ENCODE measurements around the gene SECTM1. TPM values are rescaled to one million over a fixed set of nuclear protein-coding genes. Genes with fewer than 3 reads are reported as not detected.
A peak's percentile ranks its signal among the peaks of the same experiment; 100 is the strongest.

SECTM1 gene
- total RNA-seq, 2 experiments from 2014 or later: 18.3 to 18.5 TPM

GRCh38 chr17:82318169-82318498, 15.4 kb downstream of the SECTM1 start:
- Mint-ChIP-seq H3K4me1 (peaks cover 31% of the 10 kb centered on the region), H3K9me3 (no peaks in the 10 kb centered on the region), H3K27ac (no peak overlapping the region), H3K4me3 (no peak overlapping the region), H3K36me3 (ENCODE audit: low read depth) (peaks cover 2% of the 10 kb centered on the region), H3K27me3 (peaks cover 4% of the 10 kb centered on the region)
- POLR2A ChIA-PET: interaction anchor here (1.4 to 9.8 kb wide), 4 partner anchors 15 to 77 kb away, joined by 5 to 120 read pairs (median 10); partner anchors contain the start of gene SECTM1
- CTCF ChIA-PET: interaction anchor here (1.0 to 2.3 kb wide), 4 partner anchors 14 to 82 kb away, joined by 4 to 32 read pairs (median 12); no protein-coding TSS in a partner anchor
- DNase-seq: no peak

- peak within 1 kb of the TSS; percentile 65 for H3K27ac Mint-ChIP-seq
- no peaks in the 10 kb centered on the region for H3K9me3 Mint-ChIP-seq
- DNase-seq: peak; percentile 62
- H3K27me3 Mint-ChIP-seq: peaks cover 4% of the 10 kb centered on the region
- H3K4me3 Mint-ChIP-seq: peak within 1 kb of the TSS; percentile 83
- peaks cover 2% of the 10 kb centered on the region for H3K36me3 Mint-ChIP-seq (ENCODE audit: low read depth)
- ChIA-PET CTCF (interaction anchor here (1.0 to 2.3 kb wide), 5 partner anchors 13 to 82 kb away, joined by 3 to 32 read pairs (median 6); no protein-coding TSS in a partner anchor), POLR2A (interaction anchor here (0.9 to 9.8 kb wide), 9 partner anchors 16 to 202 kb away, joined by 3 to 120 read pairs (median 5); partner anchors contain the start of genes FOXK2 and SECTM1)
- H3K4me1 Mint-ChIP-seq: peaks cover 28% of the 10 kb centered on the region
Observed at GRCh38 chr17:82317394-82318168, 16.0 kb downstream of the SECTM1 start, which contains the start of gene CD7. Gene CD7 (minus strand): TSS chr17:82317608. CDS start chr17:82317495, 113 bp downstream.

- peaks cover 24% of the 10 kb centered on the region for H3K4me1 Mint-ChIP-seq
- no peak for DNase-seq
- no peaks in the 10 kb centered on the region for H3K9me3 Mint-ChIP-seq
- H3K27ac Mint-ChIP-seq: peak overlapping the region; percentile 65
- POLR2A ChIA-PET: interaction anchor here (0.9 to 9.8 kb wide), 9 partner anchors 16 to 202 kb away, joined by 3 to 120 read pairs (median 5); partner anchors contain the start of genes FOXK2 and SECTM1
- H3K4me3 Mint-ChIP-seq: peak overlapping the region; percentile 83
- peaks cover 2% of the 10 kb centered on the region for H3K36me3 Mint-ChIP-seq (ENCODE audit: low read depth)
- peaks cover 4% of the 10 kb centered on the region for H3K27me3 Mint-ChIP-seq
- CTCF ChIA-PET: interaction anchor here (1.0 to 2.3 kb wide), 5 partner anchors 12 to 81 kb away, joined by 3 to 32 read pairs (median 6); no protein-coding TSS in a partner anchor
Observed at GRCh38 chr17:82316651-82317393, 16.7 kb downstream of the SECTM1 start.

GRCh38 chr17:82315703-82316358, 17.7 kb downstream of the SECTM1 start:
- H3K9me3 Mint-ChIP-seq: no peaks in the 10 kb centered on the region
- ChIA-PET CTCF (interaction anchor here (2.2 to 2.3 kb wide), 2 partner anchors 11 to 16 kb away, joined by 19 to 32 read pairs; no protein-coding TSS in a partner anchor), POLR2A (interaction anchor here (2.1 to 9.8 kb wide), 3 partner anchors 16 to 23 kb away, joined by 6 to 120 read pairs (median 15); partner anchors contain the start of gene SECTM1)
- H3K27ac Mint-ChIP-seq: peak overlapping the region; percentile 56
- H3K36me3 Mint-ChIP-seq (ENCODE audit: low read depth): peaks cover 2% of the 10 kb centered on the region
- H3K4me1 Mint-ChIP-seq: peaks cover 20% of the 10 kb centered on the region
- peak; percentile 50 for DNase-seq
- peak overlapping the region; percentile 83 for H3K4me3 Mint-ChIP-seq
- H3K27me3 Mint-ChIP-seq: peaks cover 4% of the 10 kb centered on the region

- POLR2A ChIA-PET: interaction anchor here (1.7 to 9.8 kb wide), 2 partner anchors 9 to 15 kb away, joined by 3 to 120 read pairs; no protein-coding TSS in a partner anchor
- peak overlapping the region; percentile 83 for H3K4me3 Mint-ChIP-seq
- H3K27ac Mint-ChIP-seq: no peak overlapping the region
- H3K36me3 Mint-ChIP-seq (ENCODE audit: low read depth): peaks cover 2% of the 10 kb centered on the region
- H3K4me1 Mint-ChIP-seq: peaks cover 18% of the 10 kb centered on the region
- CTCF ChIA-PET: no interaction called here
- peaks cover 7% of the 10 kb centered on the region for H3K27me3 Mint-ChIP-seq
- no peaks in the 10 kb centered on the region for H3K9me3 Mint-ChIP-seq
- no peak for DNase-seq
Observed at GRCh38 chr17:82314727-82315605, 18.6 kb downstream of the SECTM1 start.

- no peak for DNase-seq
- peaks cover 16% of the 10 kb centered on the region for H3K4me1 Mint-ChIP-seq
- ChIA-PET CTCF (no interaction called here), POLR2A (interaction anchor here (1.7 to 9.8 kb wide), 2 partner anchors 9 to 14 kb away, joined by 3 to 120 read pairs; no protein-coding TSS in a partner anchor)
- peaks cover 7% of the 10 kb centered on the region for H3K27me3 Mint-ChIP-seq
- no peak overlapping the region for H3K4me3 Mint-ChIP-seq
- H3K9me3 Mint-ChIP-seq: no peaks in the 10 kb centered on the region
- H3K36me3 Mint-ChIP-seq (ENCODE audit: low read depth): peaks cover 2% of the 10 kb centered on the region
- H3K27ac Mint-ChIP-seq: no peak overlapping the region
Observed at GRCh38 chr17:82314012-82314726, 19.4 kb downstream of the SECTM1 start.

- DNase-seq: no peak
- H3K27me3 Mint-ChIP-seq: peaks cover 7% of the 10 kb centered on the region
- H3K27ac Mint-ChIP-seq: no peak overlapping the region
- H3K9me3 Mint-ChIP-seq: no peaks in the 10 kb centered on the region
- ChIA-PET CTCF (no interaction called here), POLR2A (interaction anchor here (1.7 to 9.8 kb wide), 2 partner anchors 8 to 13 kb away, joined by 3 to 120 read pairs; no protein-coding TSS in a partner anchor)
- H3K36me3 Mint-ChIP-seq (ENCODE audit: low read depth): peaks cover 2% of the 10 kb centered on the region
- H3K4me1 Mint-ChIP-seq: peaks cover 16% of the 10 kb centered on the region
- no peak overlapping the region for H3K4me3 Mint-ChIP-seq
Observed at GRCh38 chr17:82313195-82314011, 20.2 kb downstream of the SECTM1 start.

GRCh38 chr17:82311971-82312370, 21.6 kb downstream of the SECTM1 start:
- ChIA-PET CTCF (no interaction called here), POLR2A (interaction anchor here (9.8 kb wide), 1 partner anchor 12 kb away, joined by 120 read pairs; no protein-coding TSS in a partner anchor)
- Mint-ChIP-seq H3K9me3 (no peaks in the 10 kb centered on the region), H3K4me3 (no peak overlapping the region), H3K36me3 (ENCODE audit: low read depth) (peaks cover 2% of the 10 kb centered on the region), H3K4me1 (peaks cover 18% of the 10 kb centered on the region), H3K27ac (no peak overlapping the region), H3K27me3 (peaks cover 7% of the 10 kb centered on the region)
- DNase-seq: no peak

- Mint-ChIP-seq H3K36me3 (ENCODE audit: low read depth) (peaks cover 2% of the 10 kb centered on the region), H3K27me3 (peaks cover 6% of the 10 kb centered on the region), H3K4me1 (peaks cover 19% of the 10 kb centered on the region), H3K9me3 (no peaks in the 10 kb centered on the region), H3K4me3 (no peak overlapping the region), H3K27ac (no peak overlapping the region)
- ChIA-PET POLR2A (interaction anchor here (9.8 kb wide), 1 partner anchor 11 kb away, joined by 120 read pairs; no protein-coding TSS in a partner anchor), CTCF (no interaction called here)
- no peak for DNase-seq
Observed at GRCh38 chr17:82310877-82311276, 22.7 kb downstream of the SECTM1 start.

GRCh38 chr17:82309656-82310570, 23.7 kb downstream of the SECTM1 start:
- no peak overlapping the region for H3K27ac Mint-ChIP-seq

More at GRCh38 chr17:82309656-82310570, 23.7 kb downstream of the SECTM1 start:
- H3K36me3 Mint-ChIP-seq (ENCODE audit: low read depth): no peaks in the 10 kb centered on the region
- ChIA-PET CTCF (interaction anchor here (1.0 to 1.3 kb wide), 2 partner anchors 9 to 12 kb away, joined by 3 to 4 read pairs; no protein-coding TSS in a partner anchor), POLR2A (interaction anchor here (0.9 to 9.8 kb wide), 3 partner anchors 10 to 82 kb away, joined by 3 to 120 read pairs (median 3); no protein-coding TSS in a partner anchor)
- peaks cover 20% of the 10 kb centered on the region for H3K4me1 Mint-ChIP-seq
- DNase-seq: no peak
- H3K4me3 Mint-ChIP-seq: no peak overlapping the region
- H3K9me3 Mint-ChIP-seq: no peaks in the 10 kb centered on the region
- H3K27me3 Mint-ChIP-seq: peaks cover 3% of the 10 kb centered on the region

Data from activated CD4-positive, alpha-beta memory T cell treated with anti-CD3 and anti-CD28 coated beads, Interleukin-2, amount 10 ng/mL, durations not matched to agents 7 days and 5 days (primary cell).